ENCODE measurements around the gene IL7R. TPM values are rescaled to one million over a fixed set of nuclear protein-coding genes. Genes with fewer than 3 reads are reported as not detected.
"Not testable (repeated sequence)": the region's sequence is repeated elsewhere in the genome, so short reads cannot be mapped to it uniquely, and the experiment has no call there.

Gene IL7R
- polyA plus RNA-seq, 1 donor = 2.4 TPM

DNA sequence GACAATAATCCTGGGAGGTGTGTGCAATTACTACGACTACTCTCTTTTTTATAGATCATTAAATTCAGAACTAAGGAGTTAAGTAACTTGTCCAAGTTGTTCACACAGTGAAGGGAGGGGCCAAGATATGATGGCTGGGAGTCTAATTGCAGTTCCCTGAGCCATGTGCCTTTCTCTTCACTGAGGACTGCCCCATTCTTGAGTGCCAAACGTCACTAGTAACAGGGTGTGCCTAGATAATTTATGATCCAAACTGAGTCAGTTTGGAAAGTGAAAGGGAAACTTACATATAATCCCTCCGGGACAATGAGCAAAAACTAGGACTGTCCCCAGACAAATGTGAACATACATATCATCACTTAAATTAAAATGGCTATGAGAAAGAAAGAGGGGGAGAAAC is 20.2 kb downstream of the IL7R start:
- DNase-seq (ENCODE audit: low read depth) = no peak

DNA sequence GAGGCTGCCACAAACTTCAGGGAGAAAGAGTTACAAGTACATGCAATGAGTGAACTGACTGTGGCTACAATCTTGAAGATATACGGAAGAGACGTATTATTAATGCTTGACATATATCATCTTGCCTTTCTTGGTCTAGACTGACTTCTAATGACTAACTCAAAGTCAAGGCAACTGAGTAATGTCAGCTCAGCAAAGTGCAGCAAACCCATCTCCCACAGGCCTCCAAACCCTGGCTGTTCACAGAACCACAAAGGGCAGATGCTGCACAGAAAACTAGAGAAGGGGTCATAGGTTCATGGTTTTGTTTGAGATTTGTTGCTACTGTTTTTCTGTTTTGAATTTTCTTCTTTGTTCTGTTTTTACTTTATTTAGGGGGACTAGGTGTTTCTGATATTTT is 21.0 kb downstream of the IL7R start:
- DNase-seq (ENCODE audit: low read depth) = no peak

DNA sequence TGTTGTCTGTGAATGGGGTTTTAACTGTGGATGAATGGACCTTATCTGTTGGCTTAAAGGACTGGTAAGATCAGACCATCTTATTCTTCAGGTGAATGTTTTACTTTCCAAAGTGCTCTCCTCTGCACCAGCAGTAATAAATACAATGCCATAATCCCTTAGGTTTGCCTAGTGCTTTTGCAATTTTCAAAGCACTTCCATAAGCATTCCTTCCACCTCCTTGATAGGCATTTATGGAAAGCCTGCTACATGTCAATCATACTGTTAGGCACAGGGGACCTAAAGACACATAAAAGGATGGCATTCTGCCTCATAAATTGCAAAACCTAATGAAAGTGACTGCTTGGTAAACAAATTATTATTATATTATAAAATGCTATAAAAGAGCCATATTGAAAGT is 21.4 kb downstream of the IL7R start:
- no peak for DNase-seq (ENCODE audit: low read depth)

DNA sequence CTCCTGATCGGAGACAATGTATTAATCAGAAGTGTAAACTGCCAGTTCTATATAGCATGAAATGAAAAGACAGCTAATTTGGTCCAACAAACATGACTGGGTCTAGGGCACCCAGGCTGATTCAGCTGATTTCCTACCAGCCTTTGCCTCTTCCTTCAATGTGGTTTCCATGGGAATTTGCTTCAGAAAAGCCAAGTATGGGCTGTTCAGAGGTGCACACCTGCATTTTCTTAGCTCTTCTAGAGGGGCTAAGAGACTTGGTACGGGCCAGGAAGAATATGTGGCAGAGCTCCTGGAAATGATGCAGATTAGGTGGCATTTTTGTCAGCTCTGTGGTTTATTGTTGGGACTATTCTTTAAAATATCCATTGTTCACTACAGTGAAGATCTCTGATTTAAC is 22.4 kb downstream of the IL7R start:
- DNase-seq (ENCODE audit: low read depth) = no peak

DNA sequence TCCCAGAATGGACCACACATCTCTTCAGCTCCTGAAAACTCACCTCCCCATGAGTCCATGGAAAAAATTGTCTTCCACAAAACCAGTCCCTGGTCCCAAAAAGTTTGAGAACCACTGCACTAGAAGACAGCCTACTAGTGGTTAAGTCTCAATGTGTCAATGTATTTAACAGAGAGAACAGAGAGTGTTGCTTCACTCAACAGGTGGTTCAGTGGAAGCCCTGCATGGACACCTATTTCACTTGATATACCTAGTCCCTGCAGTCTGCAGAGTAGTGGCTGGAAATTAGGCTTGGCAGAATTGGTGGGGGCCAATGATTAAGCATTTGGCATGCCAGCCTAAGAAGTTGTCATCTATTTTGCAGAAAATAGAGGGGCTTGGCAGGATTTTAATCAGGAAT is 23.0 kb downstream of the IL7R start:
- no peak for DNase-seq (ENCODE audit: low read depth)

DNA sequence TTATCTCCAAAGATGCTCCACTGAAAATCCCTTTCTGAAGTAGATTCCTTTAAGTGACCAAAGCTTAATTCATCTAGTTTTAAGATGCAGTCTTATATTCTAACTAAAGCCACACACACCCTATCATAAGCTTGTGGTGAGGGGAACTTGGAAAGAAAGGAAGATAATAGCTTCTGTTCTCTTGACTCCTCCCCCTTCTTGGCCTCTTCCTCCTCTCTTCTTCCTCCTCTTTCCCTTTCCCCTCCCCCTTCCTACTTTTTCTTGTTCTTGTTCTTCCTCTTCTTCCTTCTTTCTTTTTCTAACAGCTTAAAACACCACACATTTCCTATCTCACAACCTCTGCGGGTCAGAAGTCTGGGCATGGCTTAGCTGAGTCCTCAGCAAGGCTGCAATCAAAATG is 23.5 kb downstream of the IL7R start:
- DNase-seq (ENCODE audit: low read depth) = no peak

DNA sequence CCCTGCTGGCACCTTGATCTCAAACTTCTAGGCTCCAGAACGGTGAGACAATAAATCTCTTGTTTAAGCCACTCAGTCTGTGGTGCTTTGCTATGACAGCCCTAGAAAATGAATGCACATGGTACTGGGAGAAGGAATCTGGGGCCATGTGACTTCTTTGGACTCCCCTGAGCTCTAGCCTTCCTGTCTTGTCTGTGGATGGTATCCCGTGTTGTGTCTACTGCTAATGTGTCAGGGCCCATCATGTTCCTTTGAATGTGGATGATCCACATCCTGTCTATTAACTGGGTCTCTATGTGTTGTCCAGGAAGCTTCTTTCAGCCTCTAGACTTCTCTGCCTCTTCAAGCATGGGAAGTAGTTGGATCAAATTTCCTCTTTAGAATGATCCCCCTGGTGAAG is 25.1 kb downstream of the IL7R start:
- no peak for DNase-seq (ENCODE audit: low read depth)

DNA sequence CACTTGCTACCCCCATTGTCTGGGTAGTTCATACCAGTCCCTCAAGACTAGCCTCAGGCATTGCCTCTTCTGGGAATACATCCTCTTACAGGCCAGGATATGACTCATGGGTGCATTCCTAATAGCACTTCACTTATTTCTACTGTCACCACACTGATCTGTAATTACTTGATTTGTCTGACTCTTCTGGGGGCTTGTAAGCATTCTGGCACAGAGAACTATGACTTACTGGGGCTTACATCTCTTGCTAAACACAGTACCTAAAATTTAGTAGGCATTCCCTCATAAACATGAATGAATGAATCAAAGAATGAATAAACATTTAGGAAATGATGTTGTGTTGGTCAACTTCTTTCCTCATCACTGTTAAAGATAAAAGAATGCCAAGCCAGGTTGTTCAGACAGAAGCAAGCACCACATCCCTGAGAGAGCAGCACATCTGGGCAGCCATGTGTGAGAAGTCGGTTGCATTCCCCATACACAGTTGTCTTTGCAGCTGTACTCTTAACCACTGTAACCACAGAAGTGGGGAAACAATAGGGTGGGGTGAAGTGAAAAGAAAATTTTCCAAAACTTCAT is 27.6 kb downstream of the IL7R start:
- no peak for DNase-seq (ENCODE audit: low read depth)

DNA sequence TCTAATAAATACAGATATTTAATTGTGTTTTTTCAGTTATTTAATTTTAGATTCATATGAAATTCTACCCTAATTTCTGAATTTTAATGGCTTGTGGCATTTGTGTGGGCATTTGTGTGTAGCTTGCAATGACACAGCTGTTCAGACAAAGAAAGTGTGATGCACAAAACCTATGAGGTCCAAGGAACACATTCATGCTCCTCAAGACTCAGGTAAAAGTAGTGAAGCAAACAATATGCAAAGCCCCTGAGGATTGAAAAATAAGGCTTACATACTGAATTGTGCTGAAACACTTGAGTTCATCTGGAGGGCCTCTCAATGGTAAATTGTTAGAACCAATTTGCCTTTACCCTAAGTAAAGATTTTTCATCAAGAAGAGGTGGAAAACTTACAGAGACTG is 28.1 kb downstream of the IL7R start:
- no peak for DNase-seq (ENCODE audit: low read depth)

DNA sequence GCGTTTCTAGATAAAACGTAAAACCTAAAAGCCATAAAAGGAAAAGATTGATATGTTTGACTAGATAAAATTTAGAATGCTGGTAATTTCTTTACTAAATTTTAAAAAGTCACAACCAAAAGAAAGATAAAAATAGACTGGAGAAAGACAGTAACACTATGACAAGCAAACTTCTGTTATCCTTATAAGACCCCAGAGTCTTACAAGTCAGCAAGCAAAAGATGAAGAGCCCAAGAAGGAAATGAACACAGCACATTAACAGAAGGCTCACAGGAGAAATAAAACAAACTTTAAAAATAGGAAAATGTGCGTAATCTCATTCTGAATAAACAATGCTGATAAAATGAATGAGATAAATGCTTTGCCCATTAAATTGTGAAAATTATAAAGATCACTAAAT is 29.7 kb downstream of the IL7R start:
- no peak for DNase-seq (ENCODE audit: low read depth)

DNA sequence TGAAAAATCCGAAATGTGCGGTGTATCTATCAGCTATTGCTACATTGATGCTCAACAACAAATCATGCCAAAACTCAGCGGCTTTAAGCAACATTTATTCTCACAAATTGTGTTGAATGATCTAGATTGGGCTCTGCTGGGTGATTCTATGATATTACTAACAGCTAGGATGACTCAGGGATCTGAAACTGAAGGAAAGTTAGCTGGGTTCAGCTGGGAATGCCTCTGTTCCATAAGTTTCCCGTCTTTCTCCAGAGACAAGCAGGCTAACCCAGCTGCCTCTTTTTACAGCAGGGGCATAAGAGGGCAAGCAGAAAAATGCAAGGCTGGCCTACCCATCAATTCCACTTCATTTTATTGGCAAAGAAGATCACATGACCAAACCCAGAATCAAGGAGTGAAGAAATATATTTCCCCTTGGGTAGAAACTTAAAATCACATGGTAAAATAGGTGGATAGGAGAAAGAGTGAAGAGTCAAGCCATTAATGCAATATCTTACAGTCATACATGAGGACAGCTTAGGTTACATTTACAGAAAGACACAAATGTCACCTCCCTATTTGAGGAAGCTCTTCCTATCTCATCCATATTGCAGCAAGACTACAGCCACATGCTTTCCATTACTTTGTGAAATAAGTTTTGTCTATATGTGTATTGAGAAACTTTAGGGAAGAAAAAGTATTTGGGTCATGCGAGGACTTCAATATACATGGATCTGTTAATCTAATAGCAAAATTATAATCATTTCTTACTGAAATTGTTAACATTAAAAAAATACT is 30.8 kb downstream of the IL7R start:
- DNase-seq (ENCODE audit: low read depth) = no peak

DNA sequence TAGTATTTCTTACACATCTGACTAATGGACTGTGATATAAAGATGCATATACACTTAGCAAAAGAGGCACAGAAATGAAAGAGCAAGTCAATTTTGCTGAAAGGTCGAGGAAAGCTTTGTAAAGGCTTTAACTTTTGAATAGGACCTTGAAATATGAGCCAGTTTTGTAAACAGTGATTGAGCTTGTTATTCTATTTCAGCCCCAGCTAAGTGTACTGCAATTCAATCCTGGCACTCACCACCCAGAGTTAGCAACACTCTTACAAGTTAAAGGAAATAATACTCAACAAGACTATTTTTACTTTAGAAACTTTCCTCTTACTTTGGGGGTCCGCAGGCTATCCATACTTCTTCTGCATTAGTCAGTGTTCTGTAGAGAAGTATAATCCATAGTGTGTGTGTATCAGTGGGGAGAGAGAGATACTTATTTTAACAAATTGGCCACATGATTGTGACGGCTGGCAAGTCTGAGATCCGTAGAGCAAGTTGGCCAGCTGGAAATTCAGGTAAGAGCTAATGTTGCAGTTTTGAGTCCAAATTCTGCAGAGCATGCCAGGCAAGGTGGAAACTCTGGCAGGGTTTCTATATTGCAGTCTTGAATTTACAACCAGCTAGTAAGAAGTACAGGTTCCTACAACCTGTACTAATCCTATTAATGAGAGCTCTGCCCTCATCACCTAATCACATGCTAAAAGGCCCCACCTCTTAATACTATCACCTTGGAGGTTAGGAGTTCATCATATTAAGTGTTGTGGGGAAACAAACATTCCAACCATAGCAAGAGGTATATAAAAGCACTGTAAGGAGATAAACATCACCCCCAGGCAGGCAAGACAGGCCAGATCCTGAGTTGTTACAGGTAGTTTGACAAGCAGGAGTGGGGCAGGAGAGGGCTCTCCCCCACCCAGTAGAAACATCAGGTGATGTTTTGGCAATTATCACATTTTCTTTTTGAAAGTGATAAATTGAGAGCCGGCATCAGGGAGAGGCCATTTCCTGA is 33.6 kb downstream of the IL7R start:
- DNase-seq (ENCODE audit: low read depth) = no peak

DNA sequence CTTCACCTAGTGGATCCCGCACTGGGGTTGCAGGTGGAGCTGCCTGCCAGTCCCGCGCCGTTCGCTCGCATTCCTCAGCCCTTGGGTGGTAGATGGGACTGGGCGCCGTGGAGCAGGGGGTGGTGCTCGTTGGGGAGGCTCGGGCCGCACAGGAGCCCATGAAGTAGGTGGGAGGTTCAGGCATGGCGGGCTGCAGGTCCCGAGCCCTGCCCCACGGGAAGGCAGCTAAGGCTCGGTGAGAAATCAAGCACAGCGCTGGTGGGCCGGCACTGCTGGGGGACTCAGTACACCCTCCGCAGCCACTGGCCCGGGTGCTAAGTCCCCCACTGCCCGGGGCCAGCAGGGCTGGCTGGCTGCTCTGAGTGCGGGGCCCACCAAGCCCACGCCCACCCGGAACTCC is 36.1 kb downstream of the IL7R start:
- not testable (repeated sequence) for DNase-seq (ENCODE audit: low read depth)

DNA sequence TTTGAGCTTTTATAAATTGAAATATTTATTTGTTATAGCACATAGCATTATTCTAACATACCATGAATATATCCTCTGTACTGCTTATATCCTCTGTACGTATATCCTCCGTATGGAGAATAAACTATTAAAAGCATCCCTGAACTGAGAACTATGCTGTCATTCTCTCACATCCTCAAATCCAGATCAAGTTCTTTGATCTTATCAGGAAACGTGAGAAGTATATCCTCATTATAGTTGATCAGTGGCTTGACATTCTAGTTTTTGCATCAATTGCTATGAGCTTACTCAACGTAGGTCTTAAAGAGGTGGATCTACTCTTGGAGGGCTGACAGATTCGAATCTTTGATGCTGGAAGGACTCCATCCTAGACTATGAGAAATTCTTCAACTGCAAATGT is 37.4 kb downstream of the IL7R start:
- no peak for DNase-seq (ENCODE audit: low read depth)

DNA sequence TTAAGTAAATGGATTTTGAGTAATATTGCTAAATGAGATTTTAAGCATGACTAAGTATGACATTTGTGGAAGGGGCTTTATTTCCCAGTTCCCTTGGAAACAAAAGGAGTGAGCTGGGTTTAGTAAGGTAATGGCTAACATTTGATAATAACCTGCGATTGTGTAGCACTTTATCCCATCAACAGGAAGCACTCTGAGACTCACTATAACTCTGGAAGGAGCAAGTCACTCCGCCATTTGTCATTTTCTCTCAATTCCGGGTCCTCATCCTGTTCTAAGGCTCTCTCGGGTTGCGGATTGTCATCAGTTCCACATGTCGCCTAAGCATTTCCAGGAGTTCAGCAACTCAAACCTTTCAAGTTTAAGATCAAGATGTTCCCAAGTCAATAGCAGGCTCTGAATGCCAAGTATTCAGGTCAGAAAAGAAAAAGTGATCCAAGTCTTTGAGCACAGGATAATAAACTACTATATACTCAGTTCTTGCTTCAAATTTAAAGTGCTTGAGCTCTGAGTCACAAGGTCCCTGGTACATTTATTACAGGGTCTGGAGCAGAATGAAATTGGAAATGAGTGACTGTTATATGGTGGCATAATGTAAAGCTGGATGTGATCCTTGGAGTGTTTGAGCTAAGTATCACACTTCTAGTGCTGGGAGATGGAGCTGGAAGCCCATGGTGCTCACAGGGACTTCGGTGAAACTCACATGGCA is 42.4 kb downstream of the IL7R start:
- DNase-seq (ENCODE audit: low read depth) = no peak

DNA sequence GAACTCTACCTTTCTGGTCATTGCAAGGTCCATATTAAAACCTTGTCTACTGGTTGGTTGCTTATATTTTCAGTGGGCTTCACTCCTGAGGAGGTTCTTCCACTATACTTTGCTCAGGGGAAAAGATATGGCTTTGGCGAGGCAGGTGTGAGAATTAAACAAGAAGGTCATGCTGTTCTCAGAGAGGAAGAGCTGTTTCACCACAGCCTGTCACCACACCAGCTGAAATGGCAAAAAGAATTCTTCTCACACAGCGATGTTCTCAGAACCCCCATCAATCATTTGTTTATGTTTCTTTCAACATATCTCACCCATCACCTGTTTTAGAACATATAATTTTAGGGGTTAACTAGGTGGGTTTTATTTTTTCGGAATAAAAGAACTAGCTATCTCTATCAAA is 43.1 kb downstream of the IL7R start:
- DNase-seq (ENCODE audit: low read depth) = no peak

DNA sequence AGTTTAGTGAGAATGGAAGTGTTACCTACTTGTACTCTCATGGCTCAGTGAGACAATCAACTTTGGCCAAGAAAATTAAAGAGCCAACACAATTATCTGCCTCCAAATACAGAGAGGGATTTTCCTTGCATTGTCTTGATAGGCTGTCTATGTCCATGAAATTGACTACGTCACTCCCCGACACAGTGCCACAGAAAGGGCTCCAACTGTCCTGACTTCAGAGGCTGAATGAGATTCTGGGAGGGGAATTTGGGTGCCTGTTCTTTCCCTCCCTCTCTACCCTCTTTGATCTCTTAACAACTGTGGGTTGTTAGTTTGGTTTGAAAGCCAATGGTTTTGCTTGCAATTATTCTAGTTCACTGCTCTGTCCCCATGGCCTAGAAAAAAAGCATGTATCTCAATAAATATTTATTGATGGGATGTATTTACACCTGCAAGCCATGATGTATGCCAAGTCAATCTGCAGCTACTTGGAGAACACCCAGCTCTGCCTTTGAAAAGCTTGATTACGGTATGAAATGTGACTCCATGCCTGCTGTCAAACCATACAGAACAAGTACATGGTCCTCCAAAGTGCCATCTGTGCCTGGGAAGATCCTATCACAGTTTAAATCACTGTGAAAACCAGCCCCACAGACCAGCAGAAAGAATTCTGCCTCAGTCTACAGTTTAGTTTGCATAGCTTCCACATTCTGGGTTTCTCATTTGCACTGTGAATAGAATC is 44.4 kb downstream of the IL7R start:
- no peak for DNase-seq (ENCODE audit: low read depth)

DNA sequence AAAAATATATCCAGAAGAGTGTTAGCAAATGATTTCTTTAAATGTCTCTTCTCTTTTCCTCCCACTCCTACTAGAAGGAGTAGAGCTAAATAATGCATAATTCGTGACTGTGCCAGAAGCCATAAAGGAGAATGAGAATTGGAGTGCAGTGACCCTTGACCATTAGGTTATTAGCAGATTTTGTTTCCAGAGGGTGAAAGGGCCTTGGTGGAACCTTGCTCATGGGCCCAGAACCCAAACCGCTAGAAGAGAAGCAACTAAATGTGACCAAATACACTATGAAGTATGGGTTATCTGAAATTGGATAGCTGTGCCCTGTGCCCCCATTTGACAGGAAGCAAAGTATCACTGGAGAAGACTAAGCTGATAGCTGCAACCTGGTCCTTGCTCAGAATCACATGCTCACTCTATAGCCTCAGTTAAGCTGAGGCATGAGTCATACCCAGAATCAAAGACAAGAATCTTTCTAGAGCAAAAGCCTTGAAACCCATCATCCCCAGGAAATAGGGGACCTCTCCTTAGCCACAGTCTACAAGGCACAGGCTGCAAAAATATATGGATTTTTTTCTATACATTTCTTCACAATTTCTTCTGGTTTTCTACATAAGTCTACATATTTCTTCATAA is 45.5 kb downstream of the IL7R start:
- no peak for DNase-seq (ENCODE audit: low read depth)

DNA sequence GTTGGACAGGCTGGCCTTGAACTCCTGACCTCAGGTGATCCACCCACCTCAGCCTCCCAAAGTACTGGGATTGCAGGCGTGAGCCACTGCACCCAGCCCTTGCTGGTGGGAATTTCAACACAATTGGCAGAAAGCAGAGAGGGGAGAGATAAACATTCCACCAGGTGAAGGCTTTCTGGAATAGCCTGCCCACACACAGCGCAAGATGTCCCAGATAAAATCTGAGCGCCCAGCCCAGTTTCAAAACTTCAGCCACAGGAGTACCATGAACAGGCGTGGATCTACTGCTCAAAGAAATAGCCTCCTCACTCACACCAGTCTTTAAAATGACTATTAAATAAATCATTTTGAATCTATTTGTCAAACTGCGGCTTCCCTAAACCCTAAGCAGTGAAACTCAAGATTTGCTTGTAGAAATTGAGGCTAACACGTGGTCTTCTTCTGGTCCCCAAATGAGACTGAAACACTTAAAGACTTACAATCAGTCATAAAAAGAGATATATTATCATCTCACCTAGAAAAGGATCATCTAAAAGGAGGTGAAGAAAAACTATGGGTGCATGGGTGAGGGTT is 47.0 kb downstream of the IL7R start:
- no peak for DNase-seq (ENCODE audit: low read depth)

DNA sequence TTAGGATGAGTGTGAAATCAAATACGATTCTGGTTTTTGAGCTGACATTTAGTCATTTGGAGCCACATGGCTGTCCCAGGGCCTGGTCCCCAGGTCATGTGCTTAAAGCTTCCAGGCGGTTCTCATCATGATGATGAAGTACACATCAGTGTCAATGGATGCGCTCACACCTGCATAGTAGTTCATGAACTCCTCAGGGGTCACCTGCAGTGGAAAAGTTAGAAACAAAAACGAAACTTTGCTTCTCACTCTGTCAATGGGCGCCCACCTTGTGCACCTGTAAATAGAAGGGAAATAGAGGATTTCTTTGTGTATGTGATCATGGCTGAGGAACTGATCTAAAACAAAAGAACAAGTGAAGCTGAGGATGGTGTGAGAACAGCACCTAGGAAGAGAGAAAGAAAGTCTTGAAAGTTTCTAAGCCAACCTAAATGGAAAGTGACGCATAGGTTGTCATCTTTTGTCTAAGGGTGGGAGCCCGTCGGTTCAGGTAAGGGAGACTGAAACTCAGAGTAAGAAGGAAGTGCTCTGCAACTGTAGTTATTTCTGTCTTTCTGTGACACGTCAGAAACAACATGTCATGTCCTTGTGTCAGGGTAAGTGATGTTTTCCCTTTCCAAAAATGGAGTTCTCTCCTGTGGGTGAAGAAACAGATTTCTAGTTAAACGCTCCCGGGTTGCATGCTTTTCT is 47.9 kb downstream of the IL7R start:
- DNase-seq (ENCODE audit: low read depth) = no peak
